KOPT-K1 (cell line): Measurements from ENCODE around the gene CDK19.
"Not testable (repeated sequence)": the region's sequence is repeated elsewhere in the genome, so short reads cannot be mapped to it uniquely, and the experiment has no call there.

ENCODE experiments used
- H3K27ac ChIP-seq: fragments of 200-600 bp; sonication (generic); 2 replicates; pipeline ENCODE4 v1.5.1; 2016; ENCODE audit warnings: antibody characterized with exemption, mild to moderate bottlenecking, low read depth, low read length; ENCODE audit not compliant: poor library complexity, severe bottlenecking
- H3K36me3 ChIP-seq: fragments of 200-600 bp; sonication (generic); 2 replicates; pipeline ENCODE4 v1.5.1; 2017; ENCODE audit warnings: antibody characterized with exemption, mild to moderate bottlenecking, low read length, moderate library complexity; ENCODE audit not compliant: insufficient read depth
- H3K9me3 ChIP-seq: fragments of 200-600 bp; sonication (generic); 2 replicates; pipeline ENCODE4 v1.5.1; 2017; ENCODE audit warnings: antibody characterized with exemption, low read length, mild to moderate bottlenecking; ENCODE audit not compliant: insufficient read depth, poor library complexity, severe bottlenecking

Gene CDK19

GRCh38 chr6:110815411-110816409 lies at the start of gene CDK19:
TSS of gene CDK19 (minus strand) at chr6:110815469. CDS start at chr6:110815136, 333 bp downstream.
- peak within 1 kb of the TSS; percentile 84 for H3K27ac ChIP-seq
- peaks cover 11% of the 10 kb centered on the region for H3K36me3 ChIP-seq
- H3K9me3 ChIP-seq = no peaks in the 10 kb centered on the region

GRCh38 chr6:110864824-110865223 lies 49.6 kb upstream of the CDK19 start:
- Histone ChIP-seq H3K27ac (no peak overlapping the region), H3K9me3 (no peaks in the 10 kb centered on the region), H3K36me3 (no peaks in the 10 kb centered on the region)

GRCh38 chr6:110859335-110859792 lies 44.1 kb upstream of the CDK19 start:
- Histone ChIP-seq H3K27ac (no peak overlapping the region), H3K36me3 (no peaks in the 10 kb centered on the region), H3K9me3 (no peaks in the 10 kb centered on the region)

GRCh38 chr6:110858562-110859214 lies 43.4 kb upstream of the CDK19 start:
- Histone ChIP-seq H3K27ac (no peak overlapping the region), H3K36me3 (no peaks in the 10 kb centered on the region), H3K9me3 (no peaks in the 10 kb centered on the region)

GRCh38 chr6:110858016-110858415 lies 42.7 kb upstream of the CDK19 start:
- no peak overlapping the region for H3K27ac ChIP-seq
- H3K36me3 ChIP-seq = no peaks in the 10 kb centered on the region
- no peaks in the 10 kb centered on the region for H3K9me3 ChIP-seq

GRCh38 chr6:110856296-110856695 lies 41.0 kb upstream of the CDK19 start:
- Histone ChIP-seq H3K9me3 (no peaks in the 10 kb centered on the region), H3K27ac (no peak overlapping the region), H3K36me3 (no peaks in the 10 kb centered on the region)

- Histone ChIP-seq H3K9me3 (no peaks in the 10 kb centered on the region), H3K36me3 (no peaks in the 10 kb centered on the region), H3K27ac (no peak overlapping the region)
These were observed 38.6 kb upstream of the CDK19 start for GRCh38 chr6:110853754-110854477.

GRCh38 chr6:110852773-110853172 lies 37.5 kb upstream of the CDK19 start:
- no peak overlapping the region for H3K27ac ChIP-seq
- H3K9me3 ChIP-seq = no peaks in the 10 kb centered on the region
- H3K36me3 ChIP-seq = no peaks in the 10 kb centered on the region

GRCh38 chr6:110849781-110850180 lies 34.5 kb upstream of the CDK19 start:
- Histone ChIP-seq H3K9me3 (no peaks in the 10 kb centered on the region), H3K36me3 (no peaks in the 10 kb centered on the region), H3K27ac (no peak overlapping the region)

- no peak overlapping the region for H3K27ac ChIP-seq
- no peaks in the 10 kb centered on the region for H3K9me3 ChIP-seq
- H3K36me3 ChIP-seq = no peaks in the 10 kb centered on the region
These were observed 26.0 kb upstream of the CDK19 start for GRCh38 chr6:110841266-110841665.

- not testable (repeated sequence) for H3K9me3 ChIP-seq, H3K27ac ChIP-seq, H3K36me3 ChIP-seq
These were observed 20.5 kb upstream of the CDK19 start for GRCh38 chr6:110835751-110836150.

- Histone ChIP-seq H3K27ac (no peak overlapping the region), H3K36me3 (no peaks in the 10 kb centered on the region), H3K9me3 (no peaks in the 10 kb centered on the region)
These were observed 18.6 kb upstream of the CDK19 start for GRCh38 chr6:110833831-110834230.

GRCh38 chr6:110831405-110831804 lies 16.1 kb upstream of the CDK19 start:
- H3K36me3 ChIP-seq = no peaks in the 10 kb centered on the region
- H3K9me3 ChIP-seq = no peaks in the 10 kb centered on the region
- H3K27ac ChIP-seq = no peak overlapping the region

- Histone ChIP-seq H3K36me3 (no peaks in the 10 kb centered on the region), H3K27ac (no peak overlapping the region), H3K9me3 (no peaks in the 10 kb centered on the region)
These were observed 13.1 kb upstream of the CDK19 start for GRCh38 chr6:110828396-110828795.
